HepG2 (cell line): ENCODE results near the gene CDH1. TPM values are rescaled to one million over a fixed set of nuclear protein-coding genes. Genes with fewer than 3 reads are reported as not detected.

ENCODE experiments used
- DPF2 ChIP-seq: sonication (generic); formaldehyde crosslinking; IDR thresholded peaks from 2 replicates; pipeline ENCODE4 v1.4.0; 2020; ENCODE audit warnings: mild to moderate bottlenecking, low read depth, missing genetic modification reagents, borderline replicate concordance
- FLYWCH1 ChIP-seq: sonication (generic); formaldehyde crosslinking; IDR thresholded peaks from 2 replicates; pipeline ENCODE4 v1.8.1; 2023; ENCODE audit warnings: mild to moderate bottlenecking, missing genetic modification reagents
- FOXA3 ChIP-seq: IDR thresholded peaks from 2 replicates; pipeline ENCODE4 v1.6.1; 2016; ENCODE audit warnings: missing genetic modification reagents, missing compliant biosample characterization
- KLF6 ChIP-seq: IDR thresholded peaks from 2 replicates; pipeline ENCODE4 v1.8.0; 2016; ENCODE audit warnings: missing biosample characterization, missing genetic modification reagents
- NONO ChIP-seq, 2 experiments: fragments of 450-650 bp in 1 of 2; sonication (generic) in 1 of 2; formaldehyde crosslinking in 1 of 2; IDR thresholded peaks in 1 of 2; conservative IDR thresholded peaks in 1 of 2; 2 replicates each; pipeline versions ENCODE4 v1.6.1 to v1.8.0; 2017 to 2022; ENCODE audit warnings: mild to moderate bottlenecking in 1 of 2, missing genetic modification reagents in 1 of 2, moderate library complexity in 1 of 2
- RXRA ChIP-seq: sonication (generic); formaldehyde crosslinking; IDR thresholded peaks from 2 replicates; pipeline ENCODE4 v1.5.1; 2020; ENCODE audit warnings: missing genetic modification reagents
- SP2 ChIP-seq: sonication (generic); formaldehyde crosslinking; IDR thresholded peaks from 2 replicates; pipeline ENCODE4 v1.5.1; 2020; ENCODE audit warnings: mild to moderate bottlenecking, missing genetic modification reagents
- TARDBP ChIP-seq: sonication (generic); formaldehyde crosslinking; IDR thresholded peaks from 2 replicates; pipeline ENCODE4 v1.8.0; 2022; ENCODE audit warnings: mild to moderate bottlenecking, missing genetic modification reagents
- YEATS2 ChIP-seq: sonication (generic); formaldehyde crosslinking; IDR thresholded peaks from 2 replicates; pipeline ENCODE4 v1.4.0; 2020; ENCODE audit warnings: missing genetic modification reagents, borderline replicate concordance
- ZBTB33 ChIP-seq: sonication (generic); formaldehyde crosslinking; IDR thresholded peaks from 2 replicates; pipeline ENCODE4 v1.4.0; 2020; ENCODE audit warnings: missing genetic modification reagents
- ZFY ChIP-seq: sonication (generic); formaldehyde crosslinking; IDR thresholded peaks from 2 replicates; pipeline ENCODE4 v1.4.0; 2020; ENCODE audit warnings: missing genetic modification reagents
- ZNF136 ChIP-seq: sonication (generic); formaldehyde crosslinking; IDR thresholded peaks from 2 replicates; pipeline ENCODE4 v1.8.1; 2022; ENCODE audit warnings: low read depth, mild to moderate bottlenecking, moderate library complexity, missing genetic modification reagents
- ZNF224 ChIP-seq: sonication (generic); formaldehyde crosslinking; IDR thresholded peaks from 2 replicates; pipeline ENCODE4 v1.5.0; 2020; ENCODE audit warnings: mild to moderate bottlenecking, missing genetic modification reagents
- ZNF30 ChIP-seq: sonication (generic); formaldehyde crosslinking; IDR thresholded peaks from 2 replicates; pipeline ENCODE4 v1.5.0; 2020; ENCODE audit warnings: mild to moderate bottlenecking, missing genetic modification reagents
- ZNF513 ChIP-seq: sonication (generic); formaldehyde crosslinking; conservative IDR thresholded peaks from 2 replicates; pipeline ENCODE4 v1.5.0; 2020; ENCODE audit warnings: missing genetic modification reagents
- ZNF703 ChIP-seq: sonication (generic); formaldehyde crosslinking; IDR thresholded peaks from 2 replicates; pipeline ENCODE4 v1.5.1; 2020; ENCODE audit warnings: missing genetic modification reagents, mild to moderate bottlenecking, moderate library complexity, borderline replicate concordance
- polyA plus RNA-seq, 8 experiments: library from polyadenylated mRNA; depleted of rRNA in 3 of 8; stranded (reverse) in 7 of 8; unstranded in 1 of 8; fragments of >200 nt; fragmentation: Illumina TruSeq in 4 of 8; extraction: Trizol in 4 of 8; gene quantifications; 2 replicates each; pipeline versions ENCODE4 v1.2.1 to v1.2.3, GENCODE V29; 2011 to 2016; ENCODE audit warnings: low read depth in 4 of 8, missing spikeins in 1 of 8, mixed read lengths in 1 of 8; ENCODE audit not compliant: insufficient read depth in 1 of 8
- total RNA-seq, 5 experiments: library from RNA; depleted of rRNA; stranded (reverse); fragments of >200 nt; fragmentation: Illumina TruSeq; extraction: Trizol; gene quantifications; 2 replicates each; pipeline ENCODE4 v1.2.3, GENCODE V29; 2016; ENCODE audit warnings: low read depth in 1 of 5
- TF ChIP-seq, protein P1 (sequence below): sonication (generic); formaldehyde crosslinking; IDR thresholded peaks from 2 replicates; pipeline ENCODE4 v1.8.0; 2023; ENCODE audit warnings: mild to moderate bottlenecking, missing genetic modification reagents

The CDH1 gene
- total and polyA plus RNA-seq, 2 of the 13 experiments (the other 11 are each of a cell fraction or from before 2014, with no cell fraction given) = 0.95 to 9.8 TPM

- TF ChIP-seq, protein P1, sequence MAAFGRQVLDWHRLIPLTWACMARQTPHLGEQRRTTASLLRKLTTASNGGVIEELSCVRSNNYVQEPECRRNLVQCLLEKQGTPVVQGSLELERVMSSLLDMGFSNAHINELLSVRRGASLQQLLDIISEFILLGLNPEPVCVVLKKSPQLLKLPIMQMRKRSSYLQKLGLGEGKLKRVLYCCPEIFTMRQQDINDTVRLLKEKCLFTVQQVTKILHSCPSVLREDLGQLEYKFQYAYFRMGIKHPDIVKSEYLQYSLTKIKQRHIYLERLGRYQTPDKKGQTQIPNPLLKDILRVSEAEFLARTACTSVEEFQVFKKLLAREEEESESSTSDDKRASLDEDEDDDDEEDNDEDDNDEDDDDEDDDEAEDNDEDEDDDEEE (CRISPR knock-in tag) = no peak
- TF ChIP-seq YEATS2 (peak; percentile 60; the same call in 1 of the 2 replicates), KLF6 (0 out of 2 replicates have a peak, but pooled peaks have one; percentile 71), FLYWCH1 (CRISPR knock-in tag) (no peak), ZNF513 (CRISPR knock-in tag) (no peak; the same call in 1 of the 2 replicates), ZFY (CRISPR knock-in tag) (peak; percentile 97), SP2 (CRISPR knock-in tag) (peak; percentile 47; the same call in 1 of the 2 replicates), ZNF136 (CRISPR knock-in tag) (0 out of 2 replicates have a peak, but pooled peaks have one; percentile 79), NONO (IDR thresholded peaks at IDR 0.05) (no peak), NONO (CRISPR knock-in tag; conservative IDR thresholded peaks at IDR 0.05) (peak; percentile 77), DPF2 (CRISPR knock-in tag) (0 out of 2 replicates have a peak, but pooled peaks have one; percentile 18), RXRA (peak; percentile 77), FOXA3 (CRISPR knock-in tag) (peak; percentile 64; the same call in 1 of the 2 replicates), ZNF703 (no peak; the same call in 1 of the 2 replicates), ZBTB33 (CRISPR knock-in tag) (peak; percentile 15; the same call in 1 of the 2 replicates), ZNF30 (CRISPR knock-in tag) (0 out of 2 replicates have a peak, but pooled peaks have one; percentile 33), ZNF224 (CRISPR knock-in tag) (no peak), TARDBP (CRISPR knock-in tag) (peak; percentile 93)
Observed at GRCh38 chr16:68843482-68844210, 106.6 kb downstream of the CDH1 start, which contains the start of gene TANGO6 (continued).
